Peyer's patch (tissue), 4 donors: ENCODE data around the gene TNFRSF11A. TPM values are rescaled to one million over a fixed set of nuclear protein-coding genes. Genes with fewer than 3 reads are reported as not detected.

Source experiments
- DNase-seq, 3 donors: peaks; one replicate each; pipeline ENCODE4 v3.0.0-alpha.2; 2017 to 2019
- H3K27ac ChIP-seq, 4 donors: fragments of 200-600 bp; sonication (generic); one replicate each; pipeline ENCODE4 v1.5.1; 2016 to 2019
- H3K27me3 ChIP-seq, 2 donors: fragments of 200-600 bp; sonication (generic); one replicate each; pipeline ENCODE4 v1.5.1; 2019
- H3K36me3 ChIP-seq, 3 donors: fragments of 200-600 bp; sonication (generic); one replicate each; pipeline ENCODE4 v1.5.1; 2016 to 2019
- H3K4me1 ChIP-seq, 4 donors: fragments of 200-600 bp; sonication (generic); one replicate each; pipeline ENCODE4 v1.5.1; 2016 to 2019
- H3K4me3 ChIP-seq, 4 donors: fragments of 200-600 bp; sonication (generic); 1 replicate in 3 of 4; 2 replicates in 1 of 4; pipeline ENCODE4 v1.5.1; 2016 to 2019; ENCODE audit warnings: mild to moderate bottlenecking in 1 of 4
- H3K9me3 ChIP-seq, 4 donors: fragments of 200-600 bp; sonication (generic); one replicate each; pipeline ENCODE4 v1.5.1; 2016 to 2019; ENCODE audit warnings: mild to moderate bottlenecking in 1 of 4
- POLR2A ChIP-seq, 2 donors: fragments of 450-650 bp; IDR thresholded peaks; one replicate each; pipeline ENCODE4 v1.5.1; 2017; ENCODE audit warnings: antibody characterized with exemption in 2 of 2, mild to moderate bottlenecking in 2 of 2, moderate library complexity in 2 of 2
- total RNA-seq, 4 donors: library from RNA; depleted of rRNA; stranded (reverse); fragments of >200 nt; gene quantifications; one replicate each; pipeline ENCODE4 v1.1.0, GENCODE V29; 2016
- TF ChIP-seq, protein P1 (sequence below), 6 experiments: fragments of 450-650 bp in 4 of 6; fragments of 200-600 bp in 2 of 6; sonication (generic) in 1 of 6; IDR thresholded peaks; one replicate each; pipeline ENCODE4 v1.5.1; 2017 to 2019; ENCODE audit warnings: antibody characterized with exemption in 6 of 6, mild to moderate bottlenecking in 3 of 6, moderate library complexity in 1 of 6

The TNFRSF11A gene
- total RNA-seq, 4 donors from 2014 or later: 29.6 to 64.6 (median 43.1) TPM

DNA sequence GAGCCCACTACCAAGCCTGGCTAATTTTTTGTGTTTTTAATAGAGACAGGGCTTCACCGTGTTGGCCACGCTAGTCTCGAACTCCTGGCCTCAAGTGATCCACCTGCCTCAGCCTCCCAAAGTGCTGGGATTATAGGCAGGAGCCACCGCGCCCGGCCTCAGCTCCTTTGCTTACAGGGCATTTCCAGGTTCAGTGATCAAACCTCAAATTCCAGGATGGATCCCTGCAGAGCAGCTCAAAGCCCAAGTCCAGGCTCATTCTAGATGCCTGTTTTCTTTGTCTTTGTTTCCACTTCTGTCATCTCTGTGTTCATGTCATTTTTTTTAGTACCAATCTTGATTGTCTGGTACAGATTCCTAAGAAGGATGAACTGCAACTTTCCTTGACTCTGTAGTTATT, 41.9 kb downstream of the TNFRSF11A start:
- no peak overlapping the region for H3K4me3 ChIP-seq
- H3K4me1 ChIP-seq: no peaks in the 10 kb centered on the region
- H3K27me3 ChIP-seq: no peaks in the 10 kb centered on the region
- DNase-seq: no peak
- H3K9me3 ChIP-seq: no peaks in the 10 kb centered on the region
- no peak for TF ChIP-seq POLR2A (IDR thresholded peaks at IDR 0.05)
- TF ChIP-seq, protein P1, sequence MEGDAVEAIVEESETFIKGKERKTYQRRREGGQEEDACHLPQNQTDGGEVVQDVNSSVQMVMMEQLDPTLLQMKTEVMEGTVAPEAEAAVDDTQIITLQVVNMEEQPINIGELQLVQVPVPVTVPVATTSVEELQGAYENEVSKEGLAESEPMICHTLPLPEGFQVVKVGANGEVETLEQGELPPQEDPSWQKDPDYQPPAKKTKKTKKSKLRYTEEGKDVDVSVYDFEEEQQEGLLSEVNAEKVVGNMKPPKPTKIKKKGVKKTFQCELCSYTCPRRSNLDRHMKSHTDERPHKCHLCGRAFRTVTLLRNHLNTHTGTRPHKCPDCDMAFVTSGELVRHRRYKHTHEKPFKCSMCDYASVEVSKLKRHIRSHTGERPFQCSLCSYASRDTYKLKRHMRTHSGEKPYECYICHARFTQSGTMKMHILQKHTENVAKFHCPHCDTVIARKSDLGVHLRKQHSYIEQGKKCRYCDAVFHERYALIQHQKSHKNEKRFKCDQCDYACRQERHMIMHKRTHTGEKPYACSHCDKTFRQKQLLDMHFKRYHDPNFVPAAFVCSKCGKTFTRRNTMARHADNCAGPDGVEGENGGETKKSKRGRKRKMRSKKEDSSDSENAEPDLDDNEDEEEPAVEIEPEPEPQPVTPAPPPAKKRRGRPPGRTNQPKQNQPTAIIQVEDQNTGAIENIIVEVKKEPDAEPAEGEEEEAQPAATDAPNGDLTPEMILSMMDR (IDR thresholded peaks at IDR 0.05): no peak
- H3K27ac ChIP-seq: no peak overlapping the region
- peaks cover 0 to 15% (median 0%) of the 10 kb centered on the region in 3 donors for H3K36me3 ChIP-seq

GRCh38 chr18:62368100-62368499, 43.0 kb downstream of the TNFRSF11A start:
- Histone ChIP-seq H3K4me3 (no peak overlapping the region), H3K9me3 (no peaks in the 10 kb centered on the region), H3K36me3 (peaks cover 0 to 15% (median 0%) of the 10 kb centered on the region in 3 donors), H3K27ac (no peak overlapping the region), H3K27me3 (no peaks in the 10 kb centered on the region), H3K4me1 (no peaks in the 10 kb centered on the region)
- TF ChIP-seq, protein P1 (IDR thresholded peaks at IDR 0.05): no peak
- no peak for TF ChIP-seq POLR2A (IDR thresholded peaks at IDR 0.05)
- no peak for DNase-seq

- TF ChIP-seq, protein P1 (IDR thresholded peaks at IDR 0.05): no peak
- TF ChIP-seq POLR2A (IDR thresholded peaks at IDR 0.05): no peak
- Histone ChIP-seq H3K4me1 (no peaks in the 10 kb centered on the region), H3K27me3 (no peaks in the 10 kb centered on the region), H3K27ac (no peak overlapping the region), H3K36me3 (peaks cover 0 to 8% (median 0%) of the 10 kb centered on the region in 3 donors), H3K4me3 (no peak overlapping the region), H3K9me3 (no peaks in the 10 kb centered on the region)
- DNase-seq: no peak
Observed at GRCh38 chr18:62369129-62369644, 44.1 kb downstream of the TNFRSF11A start.

DNA sequence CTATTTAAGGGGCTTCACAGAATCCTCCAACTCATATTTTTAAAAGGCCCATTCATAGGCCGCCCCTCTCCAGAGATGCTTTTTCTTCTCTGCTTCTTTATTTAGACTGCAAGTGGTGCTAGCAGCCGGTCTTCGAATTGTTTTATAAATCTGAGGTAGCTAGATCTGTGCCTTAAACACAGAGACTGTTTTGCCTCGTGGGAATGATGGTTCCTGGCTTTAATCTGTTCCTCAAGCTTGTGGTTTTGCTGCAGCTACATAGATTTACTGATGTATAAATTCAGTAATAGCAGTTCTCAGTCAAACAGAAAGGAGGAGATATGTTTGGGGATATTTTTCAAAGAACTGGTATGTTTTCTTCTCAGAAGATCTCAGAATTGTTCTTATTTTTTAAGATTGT, 45.3 kb downstream of the TNFRSF11A start:
- Histone ChIP-seq H3K27me3 (no peaks in the 10 kb centered on the region), H3K4me1 (no peaks in the 10 kb centered on the region), H3K36me3 (peaks cover 0 to 6% (median 0%) of the 10 kb centered on the region in 3 donors), H3K27ac (no peak overlapping the region), H3K9me3 (no peaks in the 10 kb centered on the region), H3K4me3 (no peak overlapping the region)
- TF ChIP-seq, protein P1 (IDR thresholded peaks at IDR 0.05): no peak
- TF ChIP-seq POLR2A (IDR thresholded peaks at IDR 0.05): no peak
- DNase-seq: no peak

- DNase-seq: no peak
- Histone ChIP-seq H3K4me3 (no peak overlapping the region), H3K27ac (no peak overlapping the region)
Observed at GRCh38 chr18:62371436-62371835, 46.3 kb downstream of the TNFRSF11A start.

More at GRCh38 chr18:62371436-62371835, 46.3 kb downstream of the TNFRSF11A start:
- H3K27me3 ChIP-seq: no peaks in the 10 kb centered on the region
- H3K9me3 ChIP-seq: no peaks in the 10 kb centered on the region
- peaks cover 0 to 6% (median 0%) of the 10 kb centered on the region in 3 donors for H3K36me3 ChIP-seq
- no peak for TF ChIP-seq POLR2A (IDR thresholded peaks at IDR 0.05)
- TF ChIP-seq, protein P1 (IDR thresholded peaks at IDR 0.05): no peak
- H3K4me1 ChIP-seq: no peaks in the 10 kb centered on the region
